PC-3 (cell line): ENCODE data around the gene KL.

Experiments
- CTCF ChIP-seq: fragments of 300-600 bp; sonication (generic); conservative IDR thresholded peaks from 2 replicates; pipeline ENCODE4 v1.5.1; 2017; ENCODE audit warnings: antibody characterized with exemption, low read depth, mild to moderate bottlenecking, low read length
- EZH2 ChIP-seq: fragments of 300-600 bp; sonication (generic); IDR thresholded peaks from one replicate; pipeline ENCODE4 v1.6.1; 2017; ENCODE audit warnings: antibody characterized with exemption, mild to moderate bottlenecking, low read length; ENCODE audit not compliant: unreplicated experiment

GRCh38 chr13:33025220-33025744 is 9.1 kb downstream of the KL start:
- TF ChIP-seq CTCF (no peak), EZH2 (no peak)
